ENCODE results near the gene KRTAP5-4.
A peak's percentile ranks its signal among the peaks of the same experiment; 100 is the strongest.
"Not testable (repeated sequence)": the region's sequence is repeated elsewhere in the genome, so short reads cannot be mapped to it uniquely, and the experiment has no call there.

The KRTAP5-4 gene

DNA sequence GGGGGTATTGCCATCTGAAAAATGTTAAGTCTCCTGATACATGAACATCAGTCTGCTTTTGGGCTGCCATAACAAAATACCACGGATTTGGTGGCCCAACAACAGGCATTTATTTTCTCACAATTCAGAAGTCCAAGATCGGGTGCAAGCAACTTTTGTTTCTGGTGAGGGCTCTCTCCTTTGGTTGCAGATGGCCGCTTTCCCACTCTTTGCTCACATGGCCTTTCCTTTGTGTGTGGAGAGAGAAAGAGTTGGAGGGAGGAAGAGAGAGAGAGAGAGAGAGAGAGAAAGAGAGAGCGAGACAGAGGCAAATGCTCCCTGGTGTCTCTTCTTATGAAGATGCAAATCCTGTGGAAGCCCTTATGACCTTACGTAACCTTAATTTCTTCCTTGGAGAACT is 21.3 kb downstream of the KRTAP5-4 start:
- DNase-seq (ENCODE audit: low spot score) = no peak

DNA sequence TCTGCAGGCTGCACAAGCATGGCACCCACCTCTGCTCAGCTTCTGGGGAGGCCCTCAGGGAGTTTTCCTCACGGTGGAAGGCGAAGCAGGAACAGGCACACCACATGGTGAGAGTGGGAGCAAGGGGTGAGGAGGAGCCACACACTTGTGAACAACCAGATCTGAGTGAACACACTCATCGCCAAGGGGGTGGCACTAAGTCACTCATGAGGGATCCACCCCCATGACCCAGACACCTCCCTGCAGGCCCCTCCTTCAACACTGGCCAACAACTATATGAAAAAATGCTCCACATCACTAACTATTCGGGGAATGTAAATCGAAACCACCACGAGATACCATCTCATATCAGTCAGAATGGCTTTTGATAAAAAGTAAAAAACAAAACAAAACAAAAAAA is 23.1 kb downstream of the KRTAP5-4 start:
- DNase-seq (ENCODE audit: low spot score) = no peak

DNA sequence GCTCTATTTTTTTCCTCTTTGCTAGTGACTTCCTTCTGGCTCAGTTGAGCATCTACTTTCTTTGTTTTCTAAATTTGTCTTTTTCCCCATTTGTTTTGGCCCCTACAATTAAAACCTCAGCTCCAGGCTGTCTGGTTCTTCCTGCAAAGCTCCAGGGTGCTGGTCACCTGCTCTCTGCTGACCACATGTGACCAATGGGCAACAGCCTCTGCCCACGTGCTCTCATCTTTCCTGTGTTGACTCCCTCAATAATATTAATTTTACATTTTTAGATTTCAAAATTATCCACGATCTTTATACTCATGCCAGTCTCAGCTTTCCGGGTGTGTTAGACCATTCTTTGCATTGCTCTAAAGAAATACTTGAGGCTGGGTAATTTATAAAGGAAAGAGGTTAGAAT is 23.5 kb downstream of the KRTAP5-4 start:
- DNase-seq (ENCODE audit: low spot score) = not testable (repeated sequence)

DNA sequence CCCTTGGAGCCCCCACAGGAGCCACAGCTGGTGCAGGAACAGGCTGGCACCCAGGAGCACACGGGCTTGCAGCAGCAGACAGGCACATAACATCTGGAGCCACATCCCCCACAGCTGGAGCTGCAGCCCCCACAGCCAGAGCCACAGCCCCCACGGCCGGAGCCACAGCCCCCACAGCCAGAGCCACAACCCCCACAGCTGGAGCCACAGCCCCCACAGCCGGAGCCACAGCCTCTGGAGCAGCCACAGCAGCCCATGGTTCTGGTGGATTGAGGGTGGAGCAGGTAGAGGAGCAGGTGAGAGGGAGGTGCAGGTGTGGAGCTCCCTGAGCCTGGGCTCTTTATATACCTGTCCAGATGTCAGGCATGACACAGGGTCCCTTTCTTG is 24.0 kb downstream of the KRTAP5-4 start, which contains the start of gene KRTAP5-2:
Gene KRTAP5-2 (minus strand): TSS at position 301 of the 387 bp plus-strand sequence. CDS start 44 bp downstream, at position 257.
- no peak for DNase-seq (ENCODE audit: low spot score)

DNA sequence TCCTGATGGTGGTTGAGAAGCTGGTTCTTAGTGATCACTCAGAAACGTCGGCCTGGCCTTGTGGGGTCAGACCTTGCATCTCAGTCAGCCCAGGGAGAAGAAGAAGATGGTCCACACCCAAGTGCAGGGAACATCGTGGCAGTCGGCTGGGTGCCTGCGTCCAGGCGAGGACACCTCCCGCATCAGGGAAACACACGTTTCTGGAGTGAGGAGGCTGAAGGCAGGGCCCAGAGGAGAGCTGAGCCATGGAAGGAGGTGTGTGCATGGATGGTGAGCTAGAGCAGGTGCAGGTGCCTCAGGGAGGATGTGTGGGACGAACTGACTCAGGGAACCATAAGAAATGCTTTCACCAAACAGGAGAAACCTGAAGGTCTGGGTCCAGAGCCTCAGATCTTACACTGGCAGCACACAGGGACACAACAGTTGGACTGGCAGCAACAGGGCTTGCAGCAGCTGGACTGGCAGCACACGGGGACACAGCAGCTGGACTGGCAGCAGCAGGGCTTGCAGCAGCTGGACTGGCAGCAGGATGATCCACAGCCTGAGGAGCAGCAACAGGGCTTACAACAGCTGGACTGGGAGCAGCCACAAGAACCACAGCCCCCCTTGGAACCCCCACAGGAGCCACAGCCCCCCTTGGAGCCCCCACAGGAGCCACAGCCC is 24.5 kb downstream of the KRTAP5-4 start:
- no peak for DNase-seq (ENCODE audit: low spot score)

DNA sequence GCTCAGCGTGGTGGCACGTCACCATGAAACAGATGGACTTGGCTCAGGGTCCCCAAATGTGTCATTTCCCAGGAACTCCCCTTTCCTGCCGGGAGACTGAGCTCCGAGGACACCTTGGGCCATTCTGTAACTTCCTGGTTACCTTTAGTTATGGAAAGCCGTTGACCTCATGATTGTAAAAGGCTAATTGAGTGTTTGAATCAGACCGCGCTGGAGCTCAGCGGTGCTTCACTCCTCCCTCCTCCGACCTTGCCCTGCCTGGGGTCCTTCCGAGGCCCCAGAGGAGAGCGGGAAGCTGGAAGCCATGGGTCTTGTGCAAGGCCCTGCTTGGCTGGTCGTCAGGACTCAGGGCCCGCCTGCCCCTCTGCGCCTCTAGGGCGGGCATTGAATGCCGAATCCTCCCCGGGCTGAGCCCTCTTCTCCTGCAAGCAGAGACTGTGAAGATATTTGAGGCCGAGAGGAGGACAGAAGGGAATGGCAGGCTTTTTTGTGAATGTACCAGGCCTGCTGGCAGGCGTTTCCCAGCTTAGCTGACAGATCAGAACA is 25.3 kb downstream of the KRTAP5-4 start:
- not testable (repeated sequence) for DNase-seq (ENCODE audit: low spot score)

DNA sequence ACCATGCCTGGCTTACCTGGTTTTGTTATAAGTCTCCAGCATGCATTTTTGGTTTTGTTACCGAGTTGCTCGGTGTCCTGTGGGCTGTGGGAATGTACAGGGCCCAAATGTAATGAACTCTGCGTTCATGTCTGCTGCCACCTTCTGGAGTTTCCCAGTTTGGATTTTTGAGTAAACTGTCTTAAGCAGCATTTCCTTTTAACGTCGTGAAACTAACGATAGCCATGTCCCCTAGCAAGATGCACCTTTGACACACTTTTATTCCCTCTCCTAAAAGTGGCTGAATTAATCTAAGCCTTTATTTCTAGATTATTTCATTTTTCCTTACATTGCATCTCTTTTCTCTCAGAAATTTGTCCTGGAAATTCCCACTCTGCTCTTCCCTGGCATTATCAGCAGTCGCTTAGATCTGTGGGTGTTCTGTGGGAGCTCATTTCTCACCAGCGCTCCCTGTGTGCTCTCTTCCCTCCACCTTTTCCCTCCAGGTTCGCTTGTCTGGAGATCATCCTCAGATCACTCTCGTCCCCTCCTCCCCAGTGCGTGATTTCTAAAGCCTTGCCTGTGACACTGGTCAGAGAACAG is 25.9 kb downstream of the KRTAP5-4 start:
- DNase-seq (ENCODE audit: low spot score) = not testable (repeated sequence)

DNA sequence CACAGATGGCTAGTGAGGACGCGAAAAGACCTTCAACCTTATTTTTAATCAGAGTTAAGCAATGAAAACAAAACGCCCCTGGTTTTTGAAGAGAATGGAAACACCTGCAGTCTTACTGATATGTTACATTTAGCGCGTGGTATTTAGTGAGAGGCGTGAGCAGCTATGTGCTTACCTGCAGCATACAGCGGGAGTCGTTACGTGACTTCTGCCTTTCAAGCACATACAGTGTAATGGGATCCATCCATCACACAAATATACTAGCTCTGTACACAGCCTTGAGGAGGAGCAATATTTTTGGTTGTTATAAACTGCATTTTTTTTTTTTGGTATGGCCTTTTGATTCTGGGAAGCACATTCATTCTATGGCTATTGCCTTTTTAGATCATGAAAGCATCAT is 29.3 kb downstream of the KRTAP5-4 start:
- DNase-seq (ENCODE audit: low spot score) = no peak

DNA sequence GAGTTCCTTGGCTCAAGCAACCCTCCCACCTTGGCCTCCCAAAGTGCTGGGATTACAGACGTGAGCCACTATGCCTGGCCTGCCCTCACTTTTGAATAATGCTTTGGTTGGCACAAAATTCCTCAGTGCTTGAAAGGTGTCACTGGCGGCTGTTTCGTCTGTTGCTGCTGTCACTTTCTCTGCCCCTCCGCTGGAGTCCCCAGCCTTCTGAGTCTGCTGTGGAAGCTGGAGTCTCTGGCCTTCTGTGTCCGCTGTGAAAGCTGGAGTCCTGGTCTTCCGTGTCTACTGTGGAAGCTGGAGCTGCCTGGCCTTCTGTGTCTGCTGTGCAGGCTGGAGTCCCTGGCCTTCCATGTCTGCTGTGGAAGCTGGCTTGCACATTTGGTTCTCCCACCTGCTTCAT is 31.9 kb downstream of the KRTAP5-4 start:
- DNase-seq (ENCODE audit: low spot score) = no peak

DNA sequence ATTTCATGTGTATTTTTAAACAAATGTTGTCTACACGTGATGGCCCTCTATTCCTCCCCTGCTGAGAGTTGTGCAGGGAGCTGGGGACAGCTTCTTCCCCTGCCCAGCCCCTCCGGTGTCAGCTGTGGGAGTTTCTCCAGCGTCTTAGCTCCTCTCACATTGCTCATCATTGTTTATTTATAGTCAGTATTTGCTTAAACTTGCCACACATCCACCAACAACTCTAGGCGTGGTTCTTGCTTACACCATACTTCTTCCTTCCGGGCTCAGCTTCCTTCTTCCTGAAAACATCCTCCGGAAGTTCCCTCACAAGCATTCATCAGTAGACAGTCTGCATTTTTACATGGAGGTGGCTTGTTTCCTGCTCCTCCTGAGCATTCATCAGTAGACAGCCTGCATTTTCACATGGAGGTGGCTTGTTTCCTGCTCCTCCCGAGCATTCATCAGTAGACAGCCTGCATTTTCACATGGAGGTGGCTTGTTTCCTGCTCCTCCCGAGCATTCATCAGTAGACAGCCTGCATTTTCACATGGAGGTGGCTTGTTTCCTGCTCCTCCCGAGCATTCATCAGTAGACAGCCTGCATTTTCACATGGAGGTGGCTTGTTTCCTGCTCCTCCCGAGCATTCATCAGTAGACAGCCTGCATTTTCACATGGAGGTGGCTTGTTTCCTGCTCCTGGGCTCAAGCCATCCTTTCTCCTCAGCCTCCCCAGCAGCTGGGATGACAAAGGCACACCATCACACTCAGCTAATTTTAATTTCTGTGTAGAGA is 32.6 kb downstream of the KRTAP5-4 start:
- DNase-seq (ENCODE audit: low spot score) = peak; percentile 19

DNA sequence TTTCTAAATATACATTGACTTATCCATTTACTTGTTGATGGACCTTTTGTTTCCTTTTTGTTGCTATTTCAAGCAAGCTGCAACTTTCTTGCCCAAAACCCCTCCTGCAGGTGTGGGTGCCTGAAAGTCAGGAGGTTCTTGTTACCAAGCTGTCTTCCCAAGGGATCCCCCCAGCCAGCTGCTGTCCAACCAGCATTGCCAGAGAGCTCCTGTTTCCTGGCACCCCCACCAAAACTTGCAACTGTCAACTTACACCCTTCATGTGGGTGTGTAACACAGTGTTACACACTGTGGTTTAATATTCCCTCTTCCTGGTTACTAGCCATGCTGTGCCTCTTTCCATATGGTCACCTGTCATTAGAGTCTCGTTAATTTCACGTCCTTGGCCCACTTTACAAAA is 35.2 kb downstream of the KRTAP5-4 start:
- no peak for DNase-seq (ENCODE audit: low spot score)

DNA sequence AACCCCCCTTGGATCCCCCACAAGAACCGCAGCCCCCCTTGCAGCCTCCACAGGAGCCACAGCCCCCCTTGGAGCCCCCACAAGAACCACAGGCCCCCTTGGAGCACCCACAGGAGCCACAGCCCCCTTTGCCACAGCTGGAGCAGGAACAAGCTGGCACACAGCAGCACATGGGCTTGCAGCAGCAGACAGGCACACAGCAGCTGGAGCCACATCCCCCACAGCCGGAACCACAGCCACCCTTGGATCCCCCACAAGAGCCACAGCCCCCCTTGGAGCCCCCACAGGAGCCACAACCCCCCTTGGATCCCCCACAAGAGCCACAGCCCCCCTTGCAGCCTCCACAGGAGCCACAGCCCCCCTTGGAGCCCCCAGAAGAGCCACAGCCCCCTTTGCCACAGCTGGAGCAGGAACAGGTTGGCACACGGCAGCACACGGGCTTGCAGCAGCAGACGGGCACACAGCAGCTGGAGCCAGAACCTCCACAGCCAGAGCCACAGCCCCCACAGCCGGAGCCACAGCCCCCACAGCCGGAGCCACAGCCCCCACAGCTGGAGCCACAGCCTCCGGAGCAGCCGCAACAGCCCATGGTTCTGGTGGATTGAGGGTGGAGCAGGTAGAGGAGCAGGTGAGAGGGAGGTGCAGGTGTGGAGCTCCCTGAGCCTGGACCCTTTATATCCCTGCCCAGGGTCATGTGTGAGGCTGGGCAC is 37.1 kb downstream of the KRTAP5-4 start, which contains the start of gene KRTAP5-1:
Gene KRTAP5-1 (minus strand): TSS at position 623 of the 710 bp plus-strand sequence. CDS start 34 bp downstream, at position 589.
- not testable (repeated sequence) for DNase-seq (ENCODE audit: low spot score)

DNA sequence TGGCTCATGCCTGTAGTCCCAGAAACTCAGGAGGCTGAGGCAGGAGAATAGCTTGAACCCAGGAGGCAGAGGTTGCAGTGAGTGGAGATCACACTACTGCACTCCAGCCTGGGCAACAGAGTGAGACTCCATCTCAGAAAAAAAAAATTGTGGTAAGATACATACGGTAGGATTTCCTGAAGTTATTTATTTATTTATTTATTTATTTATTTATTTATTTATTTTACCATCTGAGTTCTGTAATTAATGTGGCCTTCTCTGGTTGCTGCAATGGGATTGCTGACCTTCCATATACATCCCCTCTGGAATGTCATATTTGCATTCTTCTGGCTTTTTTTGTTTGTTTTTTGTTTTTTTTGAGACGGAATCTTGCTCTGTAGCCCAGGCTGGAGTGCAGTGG is 39.0 kb downstream of the KRTAP5-4 start:
- DNase-seq (ENCODE audit: low spot score) = not testable (repeated sequence)

DNA sequence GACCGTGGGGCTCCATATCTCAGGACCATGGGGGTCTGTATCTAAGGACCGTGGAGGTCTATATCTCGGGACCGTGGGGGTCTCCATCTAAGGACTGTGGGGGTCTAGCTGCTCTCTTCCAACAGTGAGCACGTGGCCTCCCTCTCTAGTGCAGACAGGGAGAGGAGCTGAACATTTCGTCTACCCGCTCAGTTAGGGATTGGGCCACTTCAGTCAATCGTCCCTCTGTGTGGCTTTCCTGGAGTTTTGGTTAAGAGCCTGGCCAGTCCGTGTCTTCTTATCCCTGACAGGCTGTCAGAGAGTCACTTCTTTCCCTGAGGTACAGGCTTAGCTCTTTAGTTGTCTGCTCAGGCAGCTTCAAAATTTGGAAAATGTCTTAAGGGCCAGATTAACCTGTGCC is 40.0 kb downstream of the KRTAP5-4 start:
- no peak for DNase-seq (ENCODE audit: low spot score)

DNA sequence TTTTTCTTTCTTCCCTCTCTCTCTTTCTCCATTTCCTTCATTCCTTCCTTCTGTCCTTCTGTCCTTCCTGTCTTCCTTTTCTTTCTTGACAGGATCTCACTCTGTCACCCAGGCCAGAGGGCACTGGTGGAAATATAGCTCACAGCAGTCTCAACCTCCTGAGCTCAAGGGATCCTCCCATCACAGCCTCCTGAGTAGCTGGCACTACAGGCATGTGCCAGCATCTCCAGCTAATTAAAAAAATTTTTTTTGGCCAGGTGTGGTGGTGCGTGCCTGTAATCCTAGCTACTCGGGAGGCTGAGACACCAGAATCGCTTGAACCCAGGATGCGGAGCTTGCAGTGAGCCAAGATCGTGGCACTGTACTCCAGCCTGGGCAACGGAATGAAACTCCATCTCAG is 45.1 kb downstream of the KRTAP5-4 start:
- no peak for DNase-seq (ENCODE audit: low spot score)

DNA sequence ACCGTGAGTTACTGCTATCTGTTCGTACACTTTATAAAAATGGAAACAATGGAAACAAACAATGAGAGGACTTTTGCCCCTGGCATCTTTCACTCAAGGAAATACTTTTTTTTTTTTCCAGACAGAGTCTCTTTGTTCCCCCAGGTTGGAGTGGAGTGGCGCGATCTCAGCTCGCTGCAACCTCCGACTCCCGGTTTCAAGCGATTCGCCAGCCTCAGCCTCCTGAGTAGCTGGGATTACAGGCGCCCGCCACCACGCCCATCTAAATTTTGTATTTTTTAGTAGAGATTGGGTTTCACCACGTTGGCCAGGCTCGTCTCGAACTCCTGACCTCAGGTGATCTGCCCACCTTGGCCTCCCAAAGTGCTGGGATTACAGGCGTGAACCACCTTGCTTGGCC is 46.2 kb downstream of the KRTAP5-4 start:
- not testable (repeated sequence) for DNase-seq (ENCODE audit: low spot score)

DNA sequence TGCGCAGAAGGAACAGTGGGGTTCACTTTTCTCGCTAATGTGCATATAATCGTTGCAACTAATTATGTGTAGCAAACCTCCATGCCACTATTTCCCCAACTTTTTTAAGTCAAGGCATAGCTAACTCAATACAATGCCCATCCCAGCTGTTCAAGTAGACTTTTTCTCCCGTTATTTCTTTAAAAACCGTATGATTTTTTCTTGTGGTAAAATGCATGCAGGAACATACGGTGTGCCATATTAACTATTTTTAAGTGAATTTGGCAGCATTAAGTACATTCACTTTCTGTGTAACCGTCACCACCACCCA is 47.0 kb downstream of the KRTAP5-4 start:
- DNase-seq (ENCODE audit: low spot score) = no peak

DNA sequence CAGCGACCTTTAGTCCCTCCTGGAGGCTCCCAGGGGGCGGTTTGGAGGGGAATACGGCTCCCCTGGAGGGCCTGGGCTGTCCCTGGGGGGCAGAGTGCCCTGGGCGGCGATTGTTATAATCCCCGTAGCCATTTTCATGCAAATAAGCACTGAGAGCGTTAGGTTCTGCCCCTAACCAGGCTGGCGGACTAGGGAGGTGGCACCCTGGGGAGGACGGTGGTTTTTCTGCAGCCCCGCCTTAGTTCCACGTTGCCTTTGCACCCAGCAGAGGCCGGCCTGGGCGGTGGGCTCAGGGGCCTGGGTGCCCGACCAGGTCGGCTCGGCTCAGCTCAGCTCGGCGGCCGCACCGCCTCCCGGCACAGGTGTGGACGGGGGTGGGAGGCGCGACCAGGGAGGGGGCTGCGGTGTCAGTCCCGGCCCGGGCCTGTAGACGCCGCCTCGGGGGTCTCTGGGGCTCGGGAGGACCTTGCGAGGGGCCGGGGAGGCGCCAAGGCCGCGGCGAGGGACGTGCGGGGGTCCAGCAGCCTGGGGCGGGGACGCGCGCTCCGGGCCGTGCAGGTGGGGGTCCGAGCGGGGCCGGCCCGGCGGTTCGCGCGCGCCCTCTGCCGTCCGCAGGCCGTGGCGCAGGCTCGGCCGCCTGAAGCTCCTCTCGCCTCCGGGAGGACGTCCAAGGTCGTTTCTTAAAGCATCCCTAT is 47.6 kb downstream of the KRTAP5-4 start:
- DNase-seq (ENCODE audit: low spot score) = peak; percentile 37

DNA sequence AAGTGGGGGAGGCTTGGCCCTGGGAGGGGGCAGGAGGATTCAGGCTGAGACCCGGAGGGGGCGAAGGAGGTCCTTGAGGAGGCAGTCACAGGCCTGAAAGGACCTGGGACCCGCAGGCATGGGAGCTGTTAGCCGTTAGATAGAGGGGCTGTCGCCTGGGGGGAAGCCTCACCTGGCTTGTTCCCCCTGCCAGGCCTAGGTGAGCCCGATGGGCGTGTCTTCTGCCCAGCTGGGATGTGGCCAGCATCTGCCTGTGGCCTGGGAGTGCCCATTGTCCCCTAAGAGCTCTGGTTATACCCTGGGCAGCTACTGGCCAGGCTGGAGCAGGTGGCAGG is 48.1 kb downstream of the KRTAP5-4 start:
- no peak for DNase-seq (ENCODE audit: low spot score)

DNA sequence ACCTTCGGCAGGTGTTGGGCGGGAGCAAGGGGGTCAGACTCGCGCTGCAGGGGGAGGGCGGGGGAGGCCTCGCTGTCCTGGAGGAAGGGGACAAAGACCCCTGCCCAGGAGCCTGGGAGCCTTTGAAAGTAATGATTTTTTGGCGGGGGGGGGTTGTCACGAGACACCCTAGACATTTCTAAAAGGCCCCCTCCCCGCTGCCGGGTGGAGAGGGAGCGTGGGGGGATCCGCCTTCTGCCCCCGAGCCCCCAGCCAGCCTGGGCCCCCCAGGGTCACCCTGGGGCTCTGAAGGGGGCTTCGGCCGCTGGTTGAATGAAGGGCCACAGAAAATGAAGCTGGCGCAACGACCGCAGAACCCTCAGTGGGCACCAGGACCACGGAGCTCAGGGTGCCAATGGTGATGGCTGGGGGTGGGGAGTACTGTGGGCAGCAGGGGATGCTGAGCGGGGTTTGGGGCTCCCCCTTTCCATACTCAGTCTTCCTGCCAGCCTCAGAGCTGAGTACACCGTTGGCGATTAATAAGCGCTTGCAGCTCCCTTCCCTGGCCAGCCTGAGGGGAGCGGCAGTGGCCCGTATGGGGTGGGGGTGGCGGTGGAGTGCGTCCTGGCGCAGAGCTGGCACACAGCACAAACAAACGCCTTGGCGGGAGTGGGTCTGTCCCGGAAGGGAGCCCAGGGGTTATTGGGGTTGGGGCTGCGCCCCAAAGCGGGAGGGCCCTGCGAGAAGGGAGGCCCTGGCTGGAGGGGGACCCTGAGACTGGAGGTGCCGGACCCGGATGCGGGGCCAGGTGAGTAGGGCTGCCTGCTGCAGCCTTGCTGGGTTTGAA is 48.6 kb downstream of the KRTAP5-4 start:
- no peak for DNase-seq (ENCODE audit: low spot score)

All from activated CD4-positive, alpha-beta T cell treated with anti-CD3 and anti-CD28 coated beads, Interleukin-2, Interleukin-4, amounts not matched to agents 100 ng/mL and 50 ng/mL, durations not matched to agents 16 hours and 8 hours (primary cell).